Nephron progenitor cell (in vitro differentiated cells): ENCODE measurements around the gene TNFRSF21.

Experiments used
- DNase-seq: peaks from one replicate; pipeline ENCODE4 v3.0.0; 2021
- H3K27ac Mint-ChIP-seq: 2 replicates; pipeline ENCODE4 v1.8.0; 2021; ENCODE audit warnings: mild to moderate bottlenecking, moderate library complexity, mixed read lengths
- H3K27me3 Mint-ChIP-seq: 2 replicates; pipeline ENCODE4 v1.8.0; 2021; ENCODE audit warnings: mild to moderate bottlenecking, low read depth, mixed read lengths; ENCODE audit not compliant: poor library complexity
- H3K36me3 Mint-ChIP-seq: 2 replicates; pipeline ENCODE4 v1.8.0; 2021; ENCODE audit warnings: low read depth, mixed read lengths
- H3K4me1 Mint-ChIP-seq: 2 replicates; pipeline ENCODE4 v1.8.0; 2021; ENCODE audit warnings: mixed read lengths
- H3K4me3 Mint-ChIP-seq: 2 replicates; pipeline ENCODE4 v1.8.0; 2021; ENCODE audit warnings: mild to moderate bottlenecking, moderate library complexity, mixed read lengths
- H3K9me3 Mint-ChIP-seq: 2 replicates; pipeline ENCODE4 v1.8.0; 2021; ENCODE audit warnings: mild to moderate bottlenecking, moderate library complexity, mixed read lengths
- TF ChIP-seq, protein P1 (sequence below): fragments of 200-600 bp; sonication (generic); IDR thresholded peaks from 2 replicates; pipeline ENCODE4 v1.5.0; 2021; ENCODE audit warnings: antibody characterized with exemption

TNFRSF21 gene

DNA sequence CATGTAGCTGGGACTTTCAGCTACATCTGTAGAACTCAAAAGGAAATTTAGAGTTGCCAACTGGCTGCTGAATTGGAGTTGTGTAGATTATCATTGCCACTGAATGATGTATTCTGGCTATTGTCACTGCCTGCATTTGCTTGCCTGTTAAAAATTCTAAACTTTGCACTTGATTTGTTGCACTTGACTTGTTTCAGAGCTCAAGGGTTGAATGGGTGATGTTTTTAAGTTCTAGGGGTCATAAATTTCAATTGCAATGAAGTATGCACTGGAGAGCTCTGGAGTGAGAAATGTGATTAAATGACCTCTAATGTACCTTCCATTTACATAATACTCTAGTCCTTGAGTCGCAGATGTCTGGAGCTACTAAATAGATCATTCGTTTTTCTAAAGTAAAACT is 102.4 kb downstream of the TNFRSF21 start:
- Mint-ChIP-seq H3K4me3 (no peak overlapping the region), H3K36me3 (no peaks in the 10 kb centered on the region), H3K27ac (no peak overlapping the region), H3K4me1 (peaks cover 30% of the 10 kb centered on the region), H3K9me3 (peaks cover 19% of the 10 kb centered on the region), H3K27me3 (peaks cover 5% of the 10 kb centered on the region)
- DNase-seq: no peak
- TF ChIP-seq, protein P1, sequence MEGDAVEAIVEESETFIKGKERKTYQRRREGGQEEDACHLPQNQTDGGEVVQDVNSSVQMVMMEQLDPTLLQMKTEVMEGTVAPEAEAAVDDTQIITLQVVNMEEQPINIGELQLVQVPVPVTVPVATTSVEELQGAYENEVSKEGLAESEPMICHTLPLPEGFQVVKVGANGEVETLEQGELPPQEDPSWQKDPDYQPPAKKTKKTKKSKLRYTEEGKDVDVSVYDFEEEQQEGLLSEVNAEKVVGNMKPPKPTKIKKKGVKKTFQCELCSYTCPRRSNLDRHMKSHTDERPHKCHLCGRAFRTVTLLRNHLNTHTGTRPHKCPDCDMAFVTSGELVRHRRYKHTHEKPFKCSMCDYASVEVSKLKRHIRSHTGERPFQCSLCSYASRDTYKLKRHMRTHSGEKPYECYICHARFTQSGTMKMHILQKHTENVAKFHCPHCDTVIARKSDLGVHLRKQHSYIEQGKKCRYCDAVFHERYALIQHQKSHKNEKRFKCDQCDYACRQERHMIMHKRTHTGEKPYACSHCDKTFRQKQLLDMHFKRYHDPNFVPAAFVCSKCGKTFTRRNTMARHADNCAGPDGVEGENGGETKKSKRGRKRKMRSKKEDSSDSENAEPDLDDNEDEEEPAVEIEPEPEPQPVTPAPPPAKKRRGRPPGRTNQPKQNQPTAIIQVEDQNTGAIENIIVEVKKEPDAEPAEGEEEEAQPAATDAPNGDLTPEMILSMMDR: no peak

DNA sequence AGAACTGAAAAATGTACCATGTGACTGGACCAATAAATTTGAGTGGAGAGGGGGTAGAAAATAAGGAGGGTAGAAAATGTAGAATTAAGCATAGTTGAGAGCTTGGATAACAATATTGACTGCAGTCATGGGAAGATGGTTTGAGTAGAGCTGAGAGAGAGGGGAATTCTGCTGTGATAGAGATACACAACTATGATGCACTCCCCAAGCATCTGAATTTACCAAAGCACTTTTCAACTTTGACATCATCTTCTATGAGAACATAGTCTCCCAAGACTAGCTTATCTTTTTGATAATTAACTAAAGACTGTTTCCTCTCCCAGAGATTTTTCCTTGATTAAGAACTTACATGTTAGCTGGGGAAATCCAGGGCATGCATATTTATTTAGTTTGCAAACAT is 103.1 kb downstream of the TNFRSF21 start:
- no peak overlapping the region for H3K4me3 Mint-ChIP-seq
- no peak overlapping the region for H3K27ac Mint-ChIP-seq
- H3K4me1 Mint-ChIP-seq: peaks cover 30% of the 10 kb centered on the region
- TF ChIP-seq, protein P1: no peak
- DNase-seq: no peak
- peaks cover 13% of the 10 kb centered on the region for H3K9me3 Mint-ChIP-seq
- H3K36me3 Mint-ChIP-seq: no peaks in the 10 kb centered on the region
- peaks cover 8% of the 10 kb centered on the region for H3K27me3 Mint-ChIP-seq

DNA sequence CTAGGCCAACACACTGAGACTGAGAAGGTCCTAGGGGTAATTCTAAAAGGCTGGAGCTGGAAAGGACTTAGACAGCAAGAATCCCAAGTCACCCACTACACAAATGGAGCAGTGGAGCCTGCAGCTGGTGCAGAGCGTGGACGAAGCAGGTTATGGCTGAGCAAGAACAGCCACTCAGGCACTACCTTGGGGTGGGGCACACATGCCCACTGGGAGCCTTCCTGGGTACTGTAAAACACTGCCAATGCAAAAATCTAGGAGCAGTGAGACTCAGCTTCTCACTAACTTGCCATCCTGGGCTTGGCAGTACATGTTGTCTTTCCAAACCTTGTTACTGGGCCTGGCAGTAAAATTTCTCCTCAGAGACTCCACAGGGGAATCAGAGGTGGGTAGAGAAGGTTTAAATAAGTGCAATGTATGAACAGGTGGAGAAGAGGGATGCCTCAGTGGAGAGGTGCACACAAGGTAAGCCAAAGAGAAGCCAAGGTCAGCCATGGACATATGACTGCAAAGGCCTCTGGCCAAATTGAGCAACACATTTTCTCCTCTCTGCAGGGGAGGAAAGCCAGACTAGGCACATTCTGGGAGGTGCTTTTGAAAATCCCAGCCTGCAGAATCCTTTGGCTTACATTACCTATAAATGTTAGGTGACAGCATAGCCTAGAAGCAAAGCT is 105.6 kb downstream of the TNFRSF21 start:
- H3K27ac Mint-ChIP-seq: no peak overlapping the region
- H3K36me3 Mint-ChIP-seq: no peaks in the 10 kb centered on the region
- H3K4me3 Mint-ChIP-seq: no peak overlapping the region
- peaks cover 10% of the 10 kb centered on the region for H3K27me3 Mint-ChIP-seq
- peaks cover 6% of the 10 kb centered on the region for H3K9me3 Mint-ChIP-seq
- DNase-seq: no peak
- TF ChIP-seq, protein P1: no peak
- peaks cover 28% of the 10 kb centered on the region for H3K4me1 Mint-ChIP-seq

DNA sequence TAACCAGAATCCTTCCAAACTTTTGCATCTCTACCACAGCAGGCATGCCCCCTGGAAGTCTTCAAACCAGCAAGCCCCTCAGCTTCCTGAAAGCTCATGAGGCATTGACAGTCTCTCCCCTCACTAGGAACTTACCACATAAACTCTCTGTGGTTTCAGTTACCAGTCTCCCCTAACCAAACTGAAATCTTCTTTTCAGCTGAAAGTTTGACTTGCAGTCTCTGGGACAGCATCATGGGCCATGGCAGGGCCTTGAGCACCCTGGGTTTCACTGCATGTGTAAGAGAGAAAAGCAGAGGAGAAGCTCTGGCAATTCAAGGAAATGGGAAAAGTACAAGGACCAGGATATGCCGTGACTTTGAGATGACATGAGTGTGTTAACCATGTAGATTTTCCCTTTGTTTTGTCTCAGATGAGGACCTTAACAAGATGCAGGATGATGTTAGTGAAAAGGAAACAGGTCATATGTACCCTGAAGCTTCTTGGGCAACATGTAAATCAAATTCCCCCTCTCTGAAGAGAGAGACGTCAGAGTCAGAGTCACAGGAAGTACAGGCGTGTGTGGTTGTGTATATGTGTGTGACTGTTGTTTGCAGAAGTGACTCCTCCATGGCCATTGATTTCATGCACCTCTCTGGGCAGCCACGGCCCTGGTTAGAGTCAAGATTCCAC is 106.3 kb downstream of the TNFRSF21 start:
- peaks cover 22% of the 10 kb centered on the region for H3K4me1 Mint-ChIP-seq
- H3K4me3 Mint-ChIP-seq: no peak overlapping the region
- TF ChIP-seq, protein P1: no peak
- peaks cover 6% of the 10 kb centered on the region for H3K9me3 Mint-ChIP-seq
- no peak for DNase-seq
- H3K27me3 Mint-ChIP-seq: peaks cover 11% of the 10 kb centered on the region
- H3K36me3 Mint-ChIP-seq: no peaks in the 10 kb centered on the region
- no peak overlapping the region for H3K27ac Mint-ChIP-seq

DNA sequence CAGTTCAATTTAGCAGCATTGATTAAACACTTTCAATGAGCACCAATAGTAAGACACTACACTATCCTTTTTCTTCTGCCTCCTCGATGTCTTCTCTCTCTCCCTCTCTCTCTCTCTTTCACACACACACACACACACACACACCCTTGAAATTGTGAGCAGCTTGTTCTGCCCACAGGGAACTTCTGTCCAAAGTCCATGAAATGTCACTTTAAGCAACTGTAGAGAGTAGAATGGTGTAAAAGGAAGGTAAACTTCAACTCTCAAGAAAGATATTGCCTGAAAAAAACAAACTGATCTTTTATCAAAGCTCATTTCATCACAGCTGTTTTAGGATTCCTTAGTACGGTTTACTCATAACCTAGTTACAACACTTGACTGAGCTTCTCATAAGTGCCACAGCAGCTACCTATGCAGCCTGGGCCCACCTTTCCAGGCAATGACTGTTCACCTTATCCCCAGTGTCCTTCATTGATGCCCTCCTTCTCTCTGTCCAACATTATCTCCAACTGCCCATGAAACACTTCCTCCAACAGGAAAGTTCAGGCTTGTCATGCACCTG is 107.0 kb downstream of the TNFRSF21 start:
- no peak overlapping the region for H3K4me3 Mint-ChIP-seq
- TF ChIP-seq, protein P1: no peak
- H3K27ac Mint-ChIP-seq: no peak overlapping the region
- no peaks in the 10 kb centered on the region for H3K36me3 Mint-ChIP-seq
- peaks cover 11% of the 10 kb centered on the region for H3K27me3 Mint-ChIP-seq
- peaks cover 15% of the 10 kb centered on the region for H3K4me1 Mint-ChIP-seq
- DNase-seq: no peak
- H3K9me3 Mint-ChIP-seq: peaks cover under 1% of the 10 kb centered on the region
